Left lung (tissue), 10 donors: ENCODE measurements around the gene DACT1. TPM values are rescaled to one million over a fixed set of nuclear protein-coding genes. Genes with fewer than 3 reads are reported as not detected.

Experiments
- ATAC-seq: fragments of 200-7000 bp; cut with Tn5 transposase; one replicate; pipeline ENCODE4 v1.9.1; 2020; ENCODE audit warnings: moderate library complexity
- DNase-seq, 4 donors: peaks; one replicate each; pipeline ENCODE4 v3.0.0-alpha.2; 2013 to 2020
- H3K27ac ChIP-seq, 2 donors: fragments of 200-600 bp; sonication (generic) in 1 of 2; one replicate each; pipeline versions ENCODE4 v1.5.0 to v1.8.0; 2020 to 2021
- H3K27me3 ChIP-seq, 2 donors: fragments of 200-600 bp; sonication (generic) in 1 of 2; one replicate each; pipeline versions ENCODE4 v1.5.0 to v1.8.0; 2020 to 2021
- H3K36me3 ChIP-seq, 2 donors: fragments of 200-600 bp; sonication (generic) in 1 of 2; one replicate each; pipeline versions ENCODE4 v1.5.0 to v1.8.0; 2020 to 2021
- H3K4me1 ChIP-seq, 2 donors: fragments of 200-600 bp; one replicate each; pipeline ENCODE4 v1.8.0; 2021
- H3K4me3 ChIP-seq, 2 donors: fragments of 200-600 bp; sonication (generic) in 1 of 2; one replicate each; pipeline versions ENCODE4 v1.5.0 to v1.8.0; 2020 to 2021; ENCODE audit warnings: mild to moderate bottlenecking in 1 of 2
- H3K9me3 ChIP-seq, 2 donors: fragments of 200-600 bp; sonication (generic) in 1 of 2; one replicate each; pipeline versions ENCODE4 v1.5.0 to v1.8.0; 2020 to 2021
- intact Hi-C, 2 donors: fragments of 100-400 bp; cut with DNase I; formaldehyde crosslinking; loops; one replicate each; pipeline versions ENCODE4 v1.11.2 to v1.14.2; 2022
- polyA plus RNA-seq, 6 donors: library from polyadenylated mRNA; unstranded; fragments of 120-200 nt; gene quantifications; one replicate each; pipeline ENCODE4 v1.2.1, GENCODE V29; 2013; ENCODE audit not compliant: insufficient read length in 6 of 6
- total RNA-seq, 2 donors: library from RNA; stranded (reverse); fragmentation: NEBNext Ultra II Directional; extraction: Animal tissue kit (Norgen Biotek cat#: 25700); gene quantifications; one replicate each; pipeline ENCODE4 v1.2.1, GENCODE V29; 2021
- TF ChIP-seq, protein P1 (sequence below), 2 donors: fragments of 200-600 bp; sonication (generic) in 1 of 2; IDR thresholded peaks; one replicate each; pipeline versions ENCODE4 v1.5.0 to v1.8.0; 2021; ENCODE audit warnings: antibody characterized with exemption in 2 of 2
- donor health status: DM: no; HTN: yes; CAD: no.
- donor health status: DM: no; HTN: no; CAD: no.

Gene DACT1
- total and polyA plus RNA-seq, 8 donors, result 5.0 to 33.4 (median 30.7) TPM

DNA sequence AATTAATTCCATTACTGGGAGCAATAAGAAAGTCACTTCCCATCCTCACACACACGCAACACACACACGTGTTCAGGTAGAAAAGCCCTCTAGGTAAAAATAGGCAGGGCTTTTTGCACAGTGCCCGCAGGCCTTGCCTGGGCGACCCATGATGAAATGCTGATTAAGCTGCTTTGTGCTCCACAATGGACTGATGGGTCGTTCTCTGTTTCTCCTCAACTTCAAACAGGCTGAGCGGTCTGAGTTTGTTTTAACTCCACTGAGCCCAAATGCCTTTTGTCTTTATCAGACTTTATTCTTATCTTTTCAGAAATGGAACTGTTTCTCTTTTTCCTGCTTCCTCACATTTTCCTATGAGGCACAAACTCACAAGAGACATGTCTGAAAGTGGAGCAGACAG is 9.4 kb upstream of the DACT1 start:
- no peaks in the 10 kb centered on the region for H3K9me3 ChIP-seq

DNA sequence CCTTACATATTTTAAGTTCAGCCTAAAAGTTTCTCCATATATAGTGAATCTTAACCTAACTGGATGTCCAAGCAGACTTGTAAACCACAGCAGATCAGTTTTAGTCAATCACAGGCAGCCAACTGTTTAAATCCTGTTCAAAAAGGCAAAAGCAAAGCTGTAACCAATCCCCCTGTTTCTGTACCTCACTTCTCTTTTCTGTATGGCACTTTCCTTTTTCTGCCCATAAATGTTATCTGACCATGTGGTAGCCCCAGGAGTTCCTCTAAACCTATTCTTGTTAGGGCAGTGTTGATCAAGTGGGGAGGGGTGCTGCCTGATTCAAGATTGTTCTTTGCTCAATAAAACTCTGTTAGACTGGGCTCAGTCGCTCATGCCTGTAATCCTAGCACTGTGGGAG is 8.5 kb upstream of the DACT1 start:
- ATAC-seq, result no peak
- Histone ChIP-seq H3K4me3 (no peak overlapping the region), H3K9me3 (no peaks in the 10 kb centered on the region), H3K27ac (no peak overlapping the region), H3K27me3 (peaks cover 4 to 13% of the 10 kb centered on the region in 2 donors), H3K36me3 (no peaks in the 10 kb centered on the region), H3K4me1 (no peaks in the 10 kb centered on the region)
- TF ChIP-seq, protein P1, sequence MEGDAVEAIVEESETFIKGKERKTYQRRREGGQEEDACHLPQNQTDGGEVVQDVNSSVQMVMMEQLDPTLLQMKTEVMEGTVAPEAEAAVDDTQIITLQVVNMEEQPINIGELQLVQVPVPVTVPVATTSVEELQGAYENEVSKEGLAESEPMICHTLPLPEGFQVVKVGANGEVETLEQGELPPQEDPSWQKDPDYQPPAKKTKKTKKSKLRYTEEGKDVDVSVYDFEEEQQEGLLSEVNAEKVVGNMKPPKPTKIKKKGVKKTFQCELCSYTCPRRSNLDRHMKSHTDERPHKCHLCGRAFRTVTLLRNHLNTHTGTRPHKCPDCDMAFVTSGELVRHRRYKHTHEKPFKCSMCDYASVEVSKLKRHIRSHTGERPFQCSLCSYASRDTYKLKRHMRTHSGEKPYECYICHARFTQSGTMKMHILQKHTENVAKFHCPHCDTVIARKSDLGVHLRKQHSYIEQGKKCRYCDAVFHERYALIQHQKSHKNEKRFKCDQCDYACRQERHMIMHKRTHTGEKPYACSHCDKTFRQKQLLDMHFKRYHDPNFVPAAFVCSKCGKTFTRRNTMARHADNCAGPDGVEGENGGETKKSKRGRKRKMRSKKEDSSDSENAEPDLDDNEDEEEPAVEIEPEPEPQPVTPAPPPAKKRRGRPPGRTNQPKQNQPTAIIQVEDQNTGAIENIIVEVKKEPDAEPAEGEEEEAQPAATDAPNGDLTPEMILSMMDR (IDR thresholded peaks at IDR 0.05), result no peak
- intact Hi-C loops, result no loop called here
- DNase-seq, result no peak

More for the DNA sequence above, 9.4 kb upstream of the DACT1 start:
- intact Hi-C loops, result no loop called here
- DNase-seq, result no peak
- TF ChIP-seq, protein P1 (IDR thresholded peaks at IDR 0.05), result no peak
- H3K27ac ChIP-seq, result no peak overlapping the region
- no peaks in the 10 kb centered on the region for H3K4me1 ChIP-seq
- peaks cover 4 to 13% of the 10 kb centered on the region in 2 donors for H3K27me3 ChIP-seq
- ATAC-seq, result no peak
- no peaks in the 10 kb centered on the region for H3K36me3 ChIP-seq
- no peak overlapping the region for H3K4me3 ChIP-seq

DNA sequence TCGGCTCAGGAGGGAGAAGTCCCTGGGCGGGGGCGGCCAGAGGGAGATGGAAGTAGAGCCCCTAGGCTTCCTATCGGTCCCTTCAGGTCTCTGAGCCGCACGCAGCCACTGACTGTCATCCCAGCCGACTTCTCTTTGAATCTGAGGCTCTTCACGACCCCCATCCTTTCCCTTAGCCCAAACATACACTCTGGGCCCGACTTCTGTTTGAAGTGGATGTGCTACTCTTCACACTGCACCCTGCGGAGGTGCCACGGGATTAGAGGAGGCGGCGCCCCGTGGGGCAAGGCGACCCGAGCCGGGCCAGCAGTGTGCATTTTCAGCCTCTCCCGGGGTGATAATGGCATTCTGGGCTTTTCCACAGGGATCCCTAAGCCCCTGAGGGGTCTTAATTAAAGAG is 6.0 kb upstream of the DACT1 start:
- intact Hi-C loops, result no loop called here
- Histone ChIP-seq H3K36me3 (no peaks in the 10 kb centered on the region), H3K27me3 (peaks cover 4 to 18% of the 10 kb centered on the region in 2 donors), H3K9me3 (no peaks in the 10 kb centered on the region), H3K27ac (no peak overlapping the region), H3K4me3 (no peak overlapping the region), H3K4me1 (peaks cover 0 to 1% of the 10 kb centered on the region in 2 donors)
- DNase-seq, result no peak
- ATAC-seq, result no peak
- TF ChIP-seq, protein P1 (IDR thresholded peaks at IDR 0.05), result no peak

DNA sequence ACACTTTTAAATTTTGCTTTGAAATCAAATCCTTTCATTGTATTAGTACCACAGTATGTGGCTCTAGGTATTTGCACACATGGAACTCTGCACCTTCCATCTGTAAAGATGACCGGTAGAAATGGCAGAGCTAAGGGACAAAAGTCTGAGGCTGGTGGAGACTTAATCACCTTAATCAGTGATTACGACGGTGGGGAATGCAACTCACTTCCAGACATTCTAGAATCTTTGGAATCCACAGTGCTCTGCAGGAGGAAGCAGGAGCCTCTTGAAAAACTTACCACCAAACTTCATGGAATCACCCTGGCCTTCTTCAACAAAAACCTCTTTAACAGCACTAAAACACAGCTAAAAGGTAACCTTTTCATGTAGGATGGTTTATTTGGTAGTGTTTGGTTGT is 3.9 kb upstream of the DACT1 start:
- intact Hi-C loops, result no loop called here

DNA sequence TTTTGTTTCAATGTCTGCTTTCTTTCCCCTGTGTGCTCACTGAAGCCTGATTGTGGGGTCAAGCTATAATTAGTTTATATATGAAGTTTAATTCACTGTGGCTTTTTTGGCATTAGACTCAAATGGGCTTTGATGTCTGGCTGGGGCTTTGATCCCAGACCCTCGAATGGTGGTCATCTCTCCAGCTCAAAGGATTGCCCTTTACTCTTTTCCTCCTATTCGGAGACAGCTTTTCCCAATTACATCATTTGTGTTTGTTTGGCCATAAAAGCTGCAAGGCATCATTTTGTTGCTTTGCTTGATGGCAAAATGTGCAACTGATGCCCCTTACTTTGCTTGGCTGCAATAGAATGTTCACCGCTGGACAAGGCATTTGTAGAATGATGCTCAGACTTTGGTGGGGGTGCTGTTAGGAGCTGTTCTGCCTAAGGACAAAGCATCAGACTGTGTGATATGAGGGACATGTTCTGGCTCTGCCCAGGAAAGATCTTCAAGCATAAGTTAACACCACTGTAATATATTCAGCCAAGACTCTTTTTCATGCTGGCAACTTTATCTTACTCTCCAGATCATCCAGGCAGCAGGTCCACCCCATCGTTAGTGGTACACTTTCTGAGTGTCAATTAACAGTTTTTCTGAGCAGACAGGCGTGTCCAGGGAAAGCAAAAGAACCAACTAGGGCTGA is 3.2 kb upstream of the DACT1 start:
- Histone ChIP-seq H3K36me3 (no peaks in the 10 kb centered on the region), H3K27me3 (peaks cover 18 to 46% of the 10 kb centered on the region in 2 donors), H3K9me3 (no peaks in the 10 kb centered on the region), H3K4me1 (peaks cover 7 to 26% of the 10 kb centered on the region in 2 donors), H3K4me3 (no peak overlapping the region), H3K27ac (no peak overlapping the region)
- TF ChIP-seq, protein P1 (IDR thresholded peaks at IDR 0.05), result no peak
- ATAC-seq (no peak), DNase-seq (no peak)
- intact Hi-C loops, result no loop called here

More for the DNA sequence above, 3.9 kb upstream of the DACT1 start:
- H3K27ac ChIP-seq, result no peak overlapping the region
- ATAC-seq, result no peak
- peaks cover 11 to 39% of the 10 kb centered on the region in 2 donors for H3K27me3 ChIP-seq
- no peaks in the 10 kb centered on the region for H3K9me3 ChIP-seq
- DNase-seq, result no peak
- TF ChIP-seq, protein P1 (IDR thresholded peaks at IDR 0.05), result no peak
- H3K4me3 ChIP-seq, result no peak overlapping the region
- H3K36me3 ChIP-seq, result no peaks in the 10 kb centered on the region
- H3K4me1 ChIP-seq, result peaks cover 6 to 19% of the 10 kb centered on the region in 2 donors
